GM23338 (cell line): ENCODE measurements around the gene SYNDIG1. TPM values are rescaled to one million over a fixed set of nuclear protein-coding genes. Genes with fewer than 3 reads are reported as not detected.

Experiments used
- ATAC-seq: fragments of 200-7000 bp; cut with Tn5 transposase; 3 replicates; pipeline ENCODE4 v1.9.1; 2020
- DNase-seq: peaks from one replicate; pipeline ENCODE4 v3.0.0-alpha.2; 2015; ENCODE audit warnings: low spot score
- H2AFZ ChIP-seq: fragments of 200-600 bp; sonication (generic); 2 replicates; pipeline ENCODE4 v1.8.0; 2016; ENCODE audit warnings: antibody characterized with exemption, mild to moderate bottlenecking, moderate library complexity
- H3F3A ChIP-seq: fragments of 200-600 bp; sonication (generic); replicated peaks from 2 replicates; pipeline ENCODE4 v1.8.0; 2017; ENCODE audit warnings: antibody characterized with exemption, mixed run types, low read depth
- H3K27ac ChIP-seq: fragments of 200-600 bp; sonication (generic); 2 replicates; pipeline ENCODE4 v1.6.1; 2016; ENCODE audit warnings: low read depth
- H3K27me3 ChIP-seq: fragments of 200-600 bp; sonication (generic); 2 replicates; pipeline ENCODE4 v1.8.0; 2016; ENCODE audit warnings: mild to moderate bottlenecking, mixed run types, moderate library complexity; ENCODE audit not compliant: insufficient read depth
- H3K36me3 ChIP-seq: fragments of 200-600 bp; sonication (generic); 2 replicates; pipeline ENCODE4 v1.8.0; 2016; ENCODE audit warnings: mild to moderate bottlenecking; ENCODE audit not compliant: insufficient read depth
- H3K4me1 ChIP-seq: fragments of 200-600 bp; sonication (generic); 2 replicates; pipeline ENCODE4 v1.8.0; 2016; ENCODE audit warnings: mild to moderate bottlenecking, moderate library complexity; ENCODE audit not compliant: insufficient read depth
- H3K4me2 ChIP-seq: fragments of 200-600 bp; sonication (generic); 2 replicates; pipeline ENCODE4 v1.7.1; 2017; ENCODE audit warnings: mixed run types
- H3K4me3 ChIP-seq: fragments of 200-600 bp; sonication (generic); 2 replicates; pipeline ENCODE4 v1.6.1; 2016; ENCODE audit warnings: mixed run types
- H3K79me2 ChIP-seq: fragments of 200-600 bp; sonication (generic); replicated peaks from 2 replicates; pipeline ENCODE4 v1.8.0; 2017; ENCODE audit warnings: mild to moderate bottlenecking; ENCODE audit not compliant: insufficient read depth
- H3K9me2 ChIP-seq: fragments of 200-600 bp; sonication (generic); 2 replicates; pipeline ENCODE4 v1.8.0; 2017; ENCODE audit not compliant: insufficient read depth
- H4K20me1 ChIP-seq: fragments of 200-600 bp; sonication (generic); replicated peaks from 2 replicates; pipeline ENCODE4 v1.8.0; 2017; ENCODE audit warnings: mild to moderate bottlenecking; ENCODE audit not compliant: insufficient read depth
- H3K27ac Mint-ChIP-seq: 2 replicates; pipeline ENCODE4 v1.8.0; 2020; ENCODE audit warnings: inconsistent platforms, mild to moderate bottlenecking, moderate library complexity, mixed read lengths
- H3K27me3 Mint-ChIP-seq: 3 replicates; pipeline ENCODE4 v1.8.0; 2022; ENCODE audit warnings: low read depth, mild to moderate bottlenecking, moderate library complexity, mixed read lengths, inconsistent platforms; ENCODE audit not compliant: insufficient read depth, poor library complexity
- H3K36me3 Mint-ChIP-seq: 3 replicates; pipeline ENCODE4 v1.8.0; 2021; ENCODE audit warnings: low read depth, mild to moderate bottlenecking, inconsistent platforms, moderate library complexity, mixed read lengths
- H3K4me1 Mint-ChIP-seq: 3 replicates; pipeline ENCODE4 v1.8.0; 2020; ENCODE audit warnings: mild to moderate bottlenecking, inconsistent platforms, mixed read lengths
- H3K4me3 Mint-ChIP-seq: 3 replicates; pipeline ENCODE4 v1.8.0; 2021; ENCODE audit warnings: moderate library complexity, mild to moderate bottlenecking, inconsistent platforms, mixed read lengths
- H3K9me3 Mint-ChIP-seq: 3 replicates; pipeline ENCODE4 v1.8.0; 2020; ENCODE audit warnings: moderate library complexity, mild to moderate bottlenecking, inconsistent platforms, mixed read lengths
- EZH2phosphoT487 ChIP-seq: fragments of 200-600 bp; sonication (generic); IDR thresholded peaks from one replicate; pipeline ENCODE4 v1.8.1; 2018; ENCODE audit warnings: antibody characterized with exemption; ENCODE audit not compliant: unreplicated experiment
- NANOG ChIP-seq: IDR thresholded peaks from 2 replicates; pipeline ENCODE4 v1.6.1; 2016; ENCODE audit warnings: antibody characterized with exemption, borderline replicate concordance
- POLR2AphosphoS5 ChIP-seq: IDR thresholded peaks from 2 replicates; pipeline ENCODE4 v1.6.1; 2016; ENCODE audit warnings: antibody characterized with exemption, low read depth
- ZNF114 ChIP-seq: fragments of 250-450 bp; sonication (Bioruptor Pico); IDR thresholded peaks from 2 replicates; pipeline ENCODE4 v1.5.0; 2020; ENCODE audit warnings: mild to moderate bottlenecking, moderate library complexity
- ZNF331 ChIP-seq: fragments of 250-450 bp; sonication (Bioruptor Pico); IDR thresholded peaks from 2 replicates; pipeline ENCODE4 v1.5.0; 2020; ENCODE audit warnings: low read depth, mild to moderate bottlenecking, moderate library complexity
- polyA plus RNA-seq: library from polyadenylated mRNA; unstranded; fragments of >200 nt; fragmentation: Nextera tagmentation; extraction: Ambion mirVana; gene quantifications from 2 replicates; pipeline ENCODE4 v1.2.1, GENCODE V29; 2016
- total RNA-seq: library from RNA; depleted of rRNA; stranded (reverse); fragments of >200 nt; shearing (Covaris generic); gene quantifications from 2 replicates; pipeline ENCODE4 v1.2.3, GENCODE V29; 2014
- TF ChIP-seq, protein P1 (sequence below): fragments of 250-450 bp; sonication (Bioruptor Pico); IDR thresholded peaks from 2 replicates; pipeline ENCODE4 v1.5.0; 2020; ENCODE audit warnings: mild to moderate bottlenecking, moderate library complexity
- TF ChIP-seq, protein P2 (sequence below): IDR thresholded peaks from one replicate; pipeline ENCODE4 v1.6.1; 2018; ENCODE audit warnings: antibody characterized with exemption; ENCODE audit not compliant: unreplicated experiment

The SYNDIG1 gene
- total and polyA plus RNA-seq, 2 experiments from 2014 or later, result 2.8 to 4.8 TPM

DNA sequence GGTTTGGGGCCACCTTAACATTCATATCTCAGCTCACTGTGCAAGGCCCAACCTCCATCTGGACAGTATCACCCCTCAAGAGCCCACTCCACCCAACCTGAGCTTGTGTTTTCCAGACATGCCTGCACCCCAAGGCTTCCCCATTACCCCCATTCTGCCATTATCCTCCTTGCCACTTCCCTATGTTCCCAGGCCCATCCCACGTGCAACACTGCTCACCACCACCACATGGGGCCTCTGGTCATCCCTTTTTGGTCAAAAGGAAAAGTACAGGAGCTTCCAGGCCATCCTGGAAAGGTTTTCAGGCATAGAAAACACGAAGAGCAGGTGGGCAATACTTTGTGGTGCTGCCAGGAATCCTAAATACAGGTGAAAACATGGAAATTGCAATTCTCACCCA is 140.3 kb downstream of the SYNDIG1 start:
- no peaks in the 10 kb centered on the region; the same call in 1 of the 2 replicates for H4K20me1 ChIP-seq
- Mint-ChIP-seq H3K27me3 (no peaks in the 10 kb centered on the region), H3K27ac (no peak overlapping the region), H3K36me3 (no peaks in the 10 kb centered on the region), H3K4me1 (peaks cover 22% of the 10 kb centered on the region), H3K4me3 (no peak overlapping the region), H3K9me3 (no peaks in the 10 kb centered on the region)
- 0 out of 2 replicates have a peak, but pooled peaks cover 7% of the 10 kb centered on the region for H3K9me2 ChIP-seq
- TF ChIP-seq ZNF114 (CRISPR knock-in tag) (no peak), EZH2phosphoT487 (no peak), POLR2AphosphoS5 (no peak), ZNF331 (CRISPR knock-in tag) (no peak), NANOG (no peak)
- TF ChIP-seq, protein P1, sequence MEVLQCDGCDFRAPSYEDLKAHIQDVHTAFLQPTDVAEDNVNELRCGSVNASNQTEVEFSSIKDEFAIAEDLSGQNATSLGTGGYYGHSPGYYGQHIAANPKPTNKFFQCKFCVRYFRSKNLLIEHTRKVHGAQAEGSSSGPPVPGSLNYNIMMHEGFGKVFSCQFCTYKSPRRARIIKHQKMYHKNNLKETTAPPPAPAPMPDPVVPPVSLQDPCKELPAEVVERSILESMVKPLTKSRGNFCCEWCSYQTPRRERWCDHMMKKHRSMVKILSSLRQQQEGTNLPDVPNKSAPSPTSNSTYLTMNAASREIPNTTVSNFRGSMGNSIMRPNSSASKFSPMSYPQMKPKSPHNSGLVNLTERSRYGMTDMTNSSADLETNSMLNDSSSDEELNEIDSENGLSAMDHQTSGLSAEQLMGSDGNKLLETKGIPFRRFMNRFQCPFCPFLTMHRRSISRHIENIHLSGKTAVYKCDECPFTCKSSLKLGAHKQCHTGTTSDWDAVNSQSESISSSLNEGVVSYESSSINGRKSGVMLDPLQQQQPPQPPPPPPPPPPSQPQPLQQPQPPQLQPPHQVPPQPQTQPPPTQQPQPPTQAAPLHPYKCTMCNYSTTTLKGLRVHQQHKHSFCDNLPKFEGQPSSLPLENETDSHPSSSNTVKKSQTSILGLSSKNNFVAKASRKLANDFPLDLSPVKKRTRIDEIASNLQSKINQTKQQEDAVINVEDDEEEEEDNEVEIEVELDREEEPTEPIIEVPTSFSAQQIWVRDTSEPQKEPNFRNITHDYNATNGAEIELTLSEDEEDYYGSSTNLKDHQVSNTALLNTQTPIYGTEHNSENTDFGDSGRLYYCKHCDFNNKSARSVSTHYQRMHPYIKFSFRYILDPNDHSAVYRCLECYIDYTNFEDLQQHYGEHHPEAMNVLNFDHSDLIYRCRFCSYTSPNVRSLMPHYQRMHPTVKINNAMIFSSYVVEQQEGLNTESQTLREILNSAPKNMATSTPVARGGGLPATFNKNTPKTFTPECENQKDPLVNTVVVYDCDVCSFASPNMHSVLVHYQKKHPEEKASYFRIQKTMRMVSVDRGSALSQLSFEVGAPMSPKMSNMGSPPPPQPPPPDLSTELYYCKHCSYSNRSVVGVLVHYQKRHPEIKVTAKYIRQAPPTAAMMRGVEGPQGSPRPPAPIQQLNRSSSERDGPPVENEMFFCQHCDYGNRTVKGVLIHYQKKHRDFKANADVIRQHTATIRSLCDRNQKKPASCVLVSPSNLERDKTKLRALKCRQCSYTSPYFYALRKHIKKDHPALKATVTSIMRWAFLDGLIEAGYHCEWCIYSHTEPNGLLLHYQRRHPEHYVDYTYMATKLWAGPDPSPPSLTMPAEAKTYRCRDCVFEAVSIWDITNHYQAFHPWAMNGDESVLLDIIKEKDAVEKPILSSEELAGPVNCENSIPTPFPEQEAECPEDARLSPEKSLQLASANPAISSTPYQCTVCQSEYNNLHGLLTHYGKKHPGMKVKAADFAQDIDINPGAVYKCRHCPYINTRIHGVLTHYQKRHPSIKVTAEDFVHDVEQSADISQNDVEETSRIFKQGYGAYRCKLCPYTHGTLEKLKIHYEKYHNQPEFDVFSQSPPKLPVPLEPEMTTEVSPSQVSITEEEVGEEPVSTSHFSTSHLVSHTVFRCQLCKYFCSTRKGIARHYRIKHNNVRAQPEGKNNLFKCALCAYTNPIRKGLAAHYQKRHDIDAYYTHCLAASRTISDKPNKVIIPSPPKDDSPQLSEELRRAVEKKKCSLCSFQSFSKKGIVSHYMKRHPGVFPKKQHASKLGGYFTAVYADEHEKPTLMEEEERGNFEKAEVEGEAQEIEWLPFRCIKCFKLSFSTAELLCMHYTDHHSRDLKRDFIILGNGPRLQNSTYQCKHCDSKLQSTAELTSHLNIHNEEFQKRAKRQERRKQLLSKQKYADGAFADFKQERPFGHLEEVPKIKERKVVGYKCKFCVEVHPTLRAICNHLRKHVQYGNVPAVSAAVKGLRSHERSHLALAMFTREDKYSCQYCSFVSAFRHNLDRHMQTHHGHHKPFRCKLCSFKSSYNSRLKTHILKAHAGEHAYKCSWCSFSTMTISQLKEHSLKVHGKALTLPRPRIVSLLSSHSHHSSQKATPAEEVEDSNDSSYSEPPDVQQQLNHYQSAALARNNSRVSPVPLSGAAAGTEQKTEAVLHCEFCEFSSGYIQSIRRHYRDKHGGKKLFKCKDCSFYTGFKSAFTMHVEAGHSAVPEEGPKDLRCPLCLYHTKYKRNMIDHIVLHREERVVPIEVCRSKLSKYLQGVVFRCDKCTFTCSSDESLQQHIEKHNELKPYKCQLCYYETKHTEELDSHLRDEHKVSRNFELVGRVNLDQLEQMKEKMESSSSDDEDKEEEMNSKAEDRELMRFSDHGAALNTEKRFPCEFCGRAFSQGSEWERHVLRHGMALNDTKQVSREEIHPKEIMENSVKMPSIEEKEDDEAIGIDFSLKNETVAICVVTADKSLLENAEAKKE (CRISPR knock-in tag), result no peak
- TF ChIP-seq, protein P2, sequence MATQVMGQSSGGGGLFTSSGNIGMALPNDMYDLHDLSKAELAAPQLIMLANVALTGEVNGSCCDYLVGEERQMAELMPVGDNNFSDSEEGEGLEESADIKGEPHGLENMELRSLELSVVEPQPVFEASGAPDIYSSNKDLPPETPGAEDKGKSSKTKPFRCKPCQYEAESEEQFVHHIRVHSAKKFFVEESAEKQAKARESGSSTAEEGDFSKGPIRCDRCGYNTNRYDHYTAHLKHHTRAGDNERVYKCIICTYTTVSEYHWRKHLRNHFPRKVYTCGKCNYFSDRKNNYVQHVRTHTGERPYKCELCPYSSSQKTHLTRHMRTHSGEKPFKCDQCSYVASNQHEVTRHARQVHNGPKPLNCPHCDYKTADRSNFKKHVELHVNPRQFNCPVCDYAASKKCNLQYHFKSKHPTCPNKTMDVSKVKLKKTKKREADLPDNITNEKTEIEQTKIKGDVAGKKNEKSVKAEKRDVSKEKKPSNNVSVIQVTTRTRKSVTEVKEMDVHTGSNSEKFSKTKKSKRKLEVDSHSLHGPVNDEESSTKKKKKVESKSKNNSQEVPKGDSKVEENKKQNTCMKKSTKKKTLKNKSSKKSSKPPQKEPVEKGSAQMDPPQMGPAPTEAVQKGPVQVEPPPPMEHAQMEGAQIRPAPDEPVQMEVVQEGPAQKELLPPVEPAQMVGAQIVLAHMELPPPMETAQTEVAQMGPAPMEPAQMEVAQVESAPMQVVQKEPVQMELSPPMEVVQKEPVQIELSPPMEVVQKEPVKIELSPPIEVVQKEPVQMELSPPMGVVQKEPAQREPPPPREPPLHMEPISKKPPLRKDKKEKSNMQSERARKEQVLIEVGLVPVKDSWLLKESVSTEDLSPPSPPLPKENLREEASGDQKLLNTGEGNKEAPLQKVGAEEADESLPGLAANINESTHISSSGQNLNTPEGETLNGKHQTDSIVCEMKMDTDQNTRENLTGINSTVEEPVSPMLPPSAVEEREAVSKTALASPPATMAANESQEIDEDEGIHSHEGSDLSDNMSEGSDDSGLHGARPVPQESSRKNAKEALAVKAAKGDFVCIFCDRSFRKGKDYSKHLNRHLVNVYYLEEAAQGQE, result no peak
- H3K79me2 ChIP-seq, result no peaks in the 10 kb centered on the region
- no peak overlapping the region for H2AFZ ChIP-seq
- no peak for ATAC-seq
- H3K4me2 ChIP-seq, result no peak overlapping the region
- H3K4me3 ChIP-seq, result no peak overlapping the region
- DNase-seq, result no peak
- H3K4me1 ChIP-seq, result peaks cover 11% of the 10 kb centered on the region
- no peak overlapping the region for H3K27ac ChIP-seq
- H3K36me3 ChIP-seq, result no peaks in the 10 kb centered on the region
- no peaks in the 10 kb centered on the region for H3F3A ChIP-seq
- H3K27me3 ChIP-seq, result no peaks in the 10 kb centered on the region
